ENCODE data around the gene CDH23.

GRCh38 chr10:71688256-71688655 is 291.5 kb downstream of the CDH23 start:
- no peak for TF ChIP-seq CTCF (conservative IDR thresholded peaks at IDR 0.05)
- no peak for TF ChIP-seq EZH2 (IDR thresholded peaks at IDR 0.05; ENCODE audit: low read depth)
